Stimulated activated CD4-positive, alpha-beta T cell treated with anti-CD3 and anti-CD28 coated beads, Interleukin-4, amount 100 ng/mL, for 48 hours (primary cell): ENCODE results near the gene KCNS3.
"Not testable (repeated sequence)": the region's sequence is repeated elsewhere in the genome, so short reads cannot be mapped to it uniquely, and the experiment has no call there.

ENCODE experiments used
- DNase-seq, 2 donors: peaks; one replicate each; pipeline ENCODE4 v3.0.0-alpha.2; 2020; ENCODE audit warnings: low read depth in 2 of 2

Gene KCNS3

GRCh38 chr2:17943444-17943843 is 65.0 kb downstream of the KCNS3 start:
- DNase-seq, result no peak

DNA sequence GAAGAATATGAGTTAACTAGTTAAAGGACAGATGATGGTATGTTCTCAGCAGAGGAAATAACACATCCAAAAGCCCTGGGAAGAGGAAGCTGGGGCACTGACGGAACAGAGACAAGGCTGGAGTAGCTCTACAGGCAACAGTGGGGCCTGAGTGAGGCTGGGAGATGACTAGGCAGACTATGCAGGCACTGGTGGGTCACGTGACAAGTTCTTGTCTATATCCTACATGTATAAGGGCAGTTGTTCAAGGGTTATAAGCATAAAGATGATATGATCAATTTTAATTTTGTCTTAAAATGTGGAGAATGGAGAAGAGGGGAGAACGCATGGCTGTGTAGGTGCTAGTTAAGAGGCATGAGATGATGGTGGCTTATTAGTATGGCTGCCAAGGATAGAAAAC is 68.6 kb downstream of the KCNS3 start:
- no peak for DNase-seq

DNA sequence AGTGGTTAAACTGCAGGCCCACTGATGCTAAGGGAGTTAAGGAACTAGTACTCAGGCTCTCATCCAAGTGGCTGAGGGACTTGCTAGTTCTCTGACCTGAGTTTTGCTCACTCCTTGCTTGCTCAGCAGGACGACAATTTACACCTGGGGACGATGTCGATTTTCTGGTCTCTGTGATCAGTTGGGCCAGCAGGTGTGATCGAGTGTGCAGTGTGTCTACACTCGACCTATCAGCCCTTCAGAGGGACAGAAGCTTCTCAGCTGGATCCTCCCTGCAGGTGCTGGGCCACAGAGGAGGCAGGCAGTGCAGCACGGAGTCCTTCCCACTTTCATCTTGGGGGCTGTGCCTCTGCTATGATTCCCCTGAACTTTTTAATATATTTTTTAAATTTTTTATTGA is 71.5 kb downstream of the KCNS3 start:
- DNase-seq, result no peak

- DNase-seq, result no peak
These were observed 73.1 kb downstream of the KCNS3 start for GRCh38 chr2:17951563-17951962.

DNA sequence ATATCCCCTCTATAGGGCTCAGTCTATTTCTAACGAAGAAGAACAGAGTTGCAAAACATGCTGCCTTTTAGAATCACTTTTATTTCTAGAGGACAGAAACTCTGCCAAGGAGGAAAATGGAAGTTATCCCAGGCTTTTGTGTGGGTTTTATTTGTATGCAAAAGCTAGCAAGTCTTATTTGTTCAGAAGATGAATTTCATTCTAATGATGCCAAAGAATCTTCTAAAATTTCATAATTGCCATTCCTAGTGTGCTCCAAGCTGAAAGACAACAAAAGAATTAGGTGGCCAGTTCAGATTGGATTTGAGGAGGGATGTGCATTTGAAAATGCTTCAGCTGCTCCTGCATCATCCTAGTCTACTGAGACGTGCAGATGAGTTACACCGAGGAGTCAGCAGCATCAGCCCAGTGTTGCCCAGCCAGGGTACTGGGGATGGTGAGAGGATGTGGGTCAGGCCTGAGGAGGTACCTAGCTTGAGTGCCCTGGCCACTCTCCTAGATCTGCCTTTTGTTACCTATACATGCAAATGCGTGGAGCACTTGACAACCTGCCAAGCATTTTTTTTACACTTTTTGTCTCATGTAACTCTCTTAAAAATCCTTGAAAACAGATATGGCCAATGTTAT is 80.1 kb downstream of the KCNS3 start:
- no peak for DNase-seq

DNA sequence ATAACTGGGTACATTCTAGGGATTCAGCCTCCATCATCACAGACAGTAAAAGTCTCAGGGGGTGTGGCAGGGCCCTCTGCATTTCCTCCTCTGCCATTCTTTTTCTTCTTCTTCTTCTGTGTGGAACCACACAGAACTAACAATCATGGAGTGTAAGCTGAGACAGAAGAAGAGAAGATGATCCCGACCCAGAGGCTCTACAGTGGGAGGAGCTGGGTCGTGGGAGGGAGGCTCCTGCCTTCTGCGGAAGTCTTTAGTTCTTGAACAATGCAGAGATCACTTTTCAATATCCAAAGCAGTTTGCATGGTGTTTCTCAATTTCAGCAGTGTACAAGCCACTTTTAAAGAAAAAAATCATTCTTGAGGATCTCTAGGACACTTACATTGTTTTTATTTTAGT is 80.9 kb downstream of the KCNS3 start:
- no peak for DNase-seq

DNA sequence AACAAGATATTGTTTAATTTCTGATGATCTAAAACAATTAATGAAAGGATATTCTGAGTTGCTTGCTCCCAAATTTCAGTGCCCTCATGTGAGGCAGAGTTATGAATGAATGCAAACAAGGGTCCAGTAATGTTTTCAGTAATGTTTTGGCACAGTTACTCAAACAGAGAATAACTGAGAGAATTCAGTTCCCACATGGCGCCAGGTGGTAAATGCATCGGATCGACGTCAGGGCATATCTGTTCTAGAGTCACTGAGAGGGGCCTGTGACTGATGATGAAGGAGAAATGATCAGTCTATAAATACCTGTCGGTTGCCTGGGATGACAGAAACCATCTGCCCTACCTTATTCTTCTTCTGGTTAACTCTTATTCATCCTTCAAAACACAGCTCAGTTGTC is 81.4 kb downstream of the KCNS3 start:
- no peak for DNase-seq

DNA sequence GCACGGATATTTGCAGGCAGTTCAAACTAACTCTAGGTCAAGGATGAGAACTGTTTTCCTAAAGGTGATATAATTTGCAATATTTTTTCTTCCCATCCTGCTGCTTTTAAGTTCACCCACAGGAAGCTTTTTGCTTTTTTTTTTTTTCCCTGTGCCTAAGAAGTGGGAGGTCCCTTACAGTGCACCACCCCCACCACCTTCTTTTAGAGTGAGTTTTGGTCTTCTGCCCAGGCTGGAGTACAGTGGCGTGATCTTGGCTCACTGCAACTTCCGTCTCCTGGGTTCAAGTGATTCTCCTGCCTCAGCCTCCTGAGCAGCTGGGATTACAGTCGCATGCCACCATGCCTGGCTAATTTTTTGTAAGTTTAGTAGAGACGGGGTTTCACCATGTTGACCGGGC is 82.5 kb downstream of the KCNS3 start:
- DNase-seq, result no peak

DNA sequence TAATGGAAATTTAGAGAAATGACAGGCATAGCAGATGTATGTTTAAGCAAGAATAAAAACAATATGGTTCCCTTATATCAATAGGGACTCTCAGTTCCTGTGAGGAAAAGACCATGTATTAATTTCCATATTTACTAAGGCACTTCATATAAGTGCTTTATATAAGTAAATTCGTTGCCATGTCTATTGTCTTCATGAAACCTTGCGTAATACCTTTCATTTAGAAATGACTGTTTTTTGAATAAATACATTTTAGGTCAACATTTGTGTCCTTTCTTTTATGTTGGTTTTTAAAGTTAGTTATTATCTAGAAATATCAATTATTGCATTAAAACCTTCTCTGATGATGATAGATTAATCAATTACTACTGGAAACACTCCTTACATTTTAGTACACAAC is 83.3 kb downstream of the KCNS3 start:
- DNase-seq, result no peak

GRCh38 chr2:17962876-17963275 is 84.4 kb downstream of the KCNS3 start:
- no peak for DNase-seq

DNA sequence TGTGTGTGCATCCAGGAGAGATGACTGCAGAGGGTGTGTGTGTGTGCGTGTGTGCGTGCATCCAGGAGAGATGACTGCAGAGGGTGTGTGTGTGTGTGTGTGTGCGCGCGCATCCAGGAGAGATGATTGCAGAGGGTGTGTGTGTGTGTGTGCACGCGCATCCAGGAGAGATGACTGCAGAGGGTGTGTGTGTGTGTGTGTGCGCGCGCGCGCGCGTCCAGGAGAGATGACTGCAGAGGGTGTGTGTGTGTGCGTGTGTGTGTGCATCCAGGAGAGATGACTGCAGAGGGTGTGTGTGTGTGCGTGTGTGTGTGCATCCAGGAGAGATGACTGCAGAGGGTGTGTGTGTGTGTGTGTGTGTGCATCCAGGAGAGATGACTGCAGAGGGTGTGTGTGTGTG is 85.1 kb downstream of the KCNS3 start:
- not testable (repeated sequence) for DNase-seq

DNA sequence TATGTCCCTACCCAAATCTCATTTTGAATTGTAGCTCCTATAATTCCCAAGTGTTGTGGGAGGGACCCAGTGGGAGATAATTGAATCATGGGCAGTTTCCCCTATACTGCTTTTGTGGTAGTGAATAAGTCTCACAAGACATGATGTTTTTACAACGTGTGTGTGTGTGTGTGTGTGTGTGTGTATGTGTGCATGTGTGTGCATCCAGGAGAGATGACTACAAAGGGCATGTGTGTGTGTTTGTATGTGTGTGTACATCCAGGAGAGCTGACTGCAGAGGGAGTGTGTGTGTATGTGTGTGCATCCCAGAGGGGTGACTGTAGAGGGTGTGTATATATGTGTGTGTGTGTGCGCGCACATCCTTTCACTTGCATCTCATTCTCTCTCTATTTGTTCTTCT is 86.7 kb downstream of the KCNS3 start:
- DNase-seq, result no peak

GRCh38 chr2:17966798-17967197 is 88.3 kb downstream of the KCNS3 start:
- no peak for DNase-seq

GRCh38 chr2:17969661-17970060 is 91.2 kb downstream of the KCNS3 start:
- DNase-seq, result no peak

GRCh38 chr2:17971531-17972125 is 93.2 kb downstream of the KCNS3 start:
- no peak for DNase-seq

DNA sequence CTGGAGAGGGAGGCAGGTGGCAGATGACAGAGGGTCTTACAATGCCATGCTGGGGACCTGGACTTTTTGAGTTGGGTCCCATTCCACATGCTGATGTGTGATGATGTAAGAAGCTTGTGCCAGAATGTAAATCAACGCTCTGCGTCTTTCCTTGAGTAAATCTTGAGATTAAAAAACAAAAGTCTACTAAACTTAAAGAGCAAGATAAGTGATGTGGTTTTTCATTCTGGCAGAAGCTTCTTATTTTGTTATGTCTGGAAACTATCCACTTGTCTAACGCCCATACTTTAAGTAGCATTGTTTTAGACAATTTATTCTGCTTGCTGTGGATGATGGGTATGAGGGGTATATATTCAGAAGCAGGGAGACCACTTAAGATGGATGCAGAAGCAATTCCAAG is 94.5 kb downstream of the KCNS3 start:
- DNase-seq, result no peak

DNA sequence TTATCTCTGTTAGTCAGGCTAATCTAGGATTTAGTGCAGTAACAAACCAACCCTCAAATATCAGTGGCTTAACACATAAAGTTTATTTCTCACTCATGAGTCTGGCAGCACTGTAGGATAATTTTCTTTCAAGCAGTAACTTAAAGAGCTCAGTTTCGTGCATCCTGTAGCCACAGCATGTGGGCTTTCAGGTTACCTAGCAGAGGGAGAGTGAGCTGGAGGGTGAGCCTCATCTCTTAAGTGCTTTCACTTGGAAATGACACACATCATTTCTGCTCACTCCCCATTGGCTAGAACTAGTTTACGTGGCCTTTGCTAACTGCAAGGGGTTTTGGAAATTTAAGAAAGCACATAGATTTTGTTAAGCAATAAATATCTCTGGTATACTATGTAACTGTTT is 96.9 kb downstream of the KCNS3 start:
- no peak for DNase-seq

GRCh38 chr2:17976871-17977746 is 98.6 kb downstream of the KCNS3 start:
- DNase-seq, result no peak

DNA sequence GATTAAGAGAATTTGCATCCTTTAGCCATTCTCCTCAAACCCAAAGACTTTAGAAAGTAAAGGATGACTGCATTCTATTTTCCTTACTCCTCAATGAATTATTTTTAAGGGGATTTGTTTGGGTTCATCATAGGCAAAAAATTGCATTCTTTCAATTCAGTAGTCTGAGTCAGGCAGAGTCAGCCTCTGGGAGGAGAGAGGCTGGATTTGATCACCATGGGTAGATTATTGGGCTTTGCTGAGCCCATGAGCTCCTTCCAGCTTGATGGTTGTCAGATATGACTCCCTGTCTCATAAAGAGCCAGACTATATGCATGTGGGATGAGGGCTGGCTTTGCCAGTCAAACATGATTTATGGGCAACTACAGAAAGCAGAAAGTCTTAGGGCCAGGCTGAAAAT is 101.2 kb downstream of the KCNS3 start:
- no peak for DNase-seq

DNA sequence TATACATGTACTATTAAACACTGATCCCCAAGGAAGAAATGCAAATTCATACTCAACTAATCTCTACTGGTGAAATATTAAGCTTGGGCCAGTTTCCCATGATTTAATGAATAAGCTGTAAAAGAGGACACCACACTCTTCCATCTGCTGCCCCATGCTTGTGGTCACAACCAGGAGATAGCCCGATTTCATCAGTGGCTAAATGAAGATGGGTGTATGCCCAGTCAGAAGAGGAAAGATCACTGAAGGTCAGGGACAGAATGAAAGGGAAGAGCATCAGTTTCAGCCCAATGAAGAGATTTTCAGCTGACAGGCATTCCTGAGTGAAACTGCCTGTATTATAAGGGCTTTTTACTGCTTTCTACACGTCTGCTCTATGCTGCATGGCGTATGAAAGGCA is 103.5 kb downstream of the KCNS3 start:
- DNase-seq, result no peak
